GM10847 (cell line): Measurements from ENCODE around the gene IMPG1.

Source experiments
- POLR2A ChIP-seq: IDR thresholded peaks from 2 replicates; pipeline ENCODE4 v1.6.1; 2011; ENCODE audit not compliant: insufficient read length; ENCODE audit errors: extremely low read depth

The IMPG1 gene

DNA sequence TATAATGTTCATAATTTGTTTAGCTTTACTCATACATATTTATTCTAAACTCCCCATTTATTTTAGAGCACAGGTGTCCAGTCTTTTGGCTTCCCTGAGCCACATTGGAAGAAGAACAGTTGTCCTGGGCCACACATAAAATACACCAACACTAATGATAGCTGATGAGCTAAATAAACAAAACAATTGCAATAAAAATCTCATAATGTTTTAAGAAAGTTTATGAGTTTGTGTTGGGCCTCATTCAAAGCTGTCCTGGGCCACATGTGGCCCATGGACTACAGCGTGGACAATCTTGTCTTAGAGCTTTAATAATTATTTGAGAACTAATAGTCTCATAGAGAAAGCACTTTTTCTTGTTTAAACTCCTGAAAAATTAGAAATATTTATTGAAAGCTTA is 192.2 kb downstream of the IMPG1 start:
- TF ChIP-seq POLR2A = no peak

DNA sequence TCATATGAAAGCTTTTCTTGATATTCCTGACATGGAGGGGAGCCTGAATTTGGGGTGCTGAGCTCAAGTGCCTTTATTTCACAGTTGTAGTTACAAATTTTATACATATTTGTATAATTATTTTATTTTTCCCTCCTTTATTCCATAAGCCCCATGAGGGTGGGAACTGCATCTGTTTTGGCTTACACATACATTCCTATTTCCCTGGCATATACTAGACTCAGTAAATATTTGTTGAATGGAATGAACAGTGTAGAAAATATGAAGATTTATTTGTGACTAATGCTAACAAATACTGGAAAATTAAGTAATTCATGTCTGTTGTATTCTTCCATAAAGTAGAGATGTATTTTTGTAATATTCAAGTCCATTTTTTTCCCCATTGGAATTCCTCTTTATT is 196.3 kb downstream of the IMPG1 start:
- no peak for TF ChIP-seq POLR2A

- no peak for TF ChIP-seq POLR2A
Observed at GRCh38 chr6:75874224-75874623, 198.2 kb downstream of the IMPG1 start.
